KMS-11 (cell line): ENCODE data around the gene MRPL21.

ENCODE experiments used
- H2AFZ ChIP-seq: fragments of 200-600 bp; sonication (generic); 2 replicates; pipeline ENCODE4 v1.6.1; 2016; ENCODE audit warnings: antibody characterized with exemption, mixed run types, low read depth
- H3K27ac ChIP-seq: fragments of 200-600 bp; sonication (generic); 2 replicates; pipeline ENCODE4 v1.6.1; 2016; ENCODE audit warnings: mild to moderate bottlenecking, mixed run types
- H3K27me3 ChIP-seq: fragments of 200-600 bp; sonication (generic); 2 replicates; pipeline ENCODE4 v1.6.1; 2017; ENCODE audit warnings: mild to moderate bottlenecking, low read depth, mixed run types, moderate library complexity; ENCODE audit not compliant: insufficient read depth
- H3K36me3 ChIP-seq: fragments of 200-600 bp; sonication (generic); 2 replicates; pipeline ENCODE4 v1.6.1; 2017; ENCODE audit warnings: mild to moderate bottlenecking, mixed run types; ENCODE audit not compliant: insufficient read depth
- H3K4me1 ChIP-seq: fragments of 200-600 bp; sonication (generic); 2 replicates; pipeline ENCODE4 v1.6.1; 2016; ENCODE audit warnings: mild to moderate bottlenecking, low read depth, mixed run types; ENCODE audit not compliant: poor library complexity, severe bottlenecking
- H3K4me2 ChIP-seq: fragments of 200-600 bp; sonication (generic); 2 replicates; pipeline ENCODE4 v1.7.0; 2016; ENCODE audit warnings: mild to moderate bottlenecking, mixed run types
- H3K4me3 ChIP-seq: fragments of 200-600 bp; sonication (generic); IDR thresholded peaks from 2 replicates; pipeline ENCODE4 v1.6.1; 2017; ENCODE audit warnings: low read depth, low read length, mixed read lengths; ENCODE audit not compliant: insufficient read depth
- H3K79me2 ChIP-seq: fragments of 200-600 bp; sonication (generic); 2 replicates; pipeline ENCODE4 v1.6.1; 2016; ENCODE audit warnings: low read depth, mixed run types; ENCODE audit not compliant: insufficient read depth
- H3K9ac ChIP-seq: fragments of 200-600 bp; sonication (generic); 2 replicates; pipeline ENCODE4 v1.6.1; 2016; ENCODE audit warnings: mild to moderate bottlenecking, mixed run types
- H4K20me1 ChIP-seq: fragments of 200-600 bp; sonication (generic); 2 replicates; pipeline ENCODE4 v1.6.1; 2016; ENCODE audit warnings: mild to moderate bottlenecking, mixed run types; ENCODE audit not compliant: insufficient read depth
- TF ChIP-seq, protein P1 (sequence below): fragments of 200-600 bp; sonication (generic); conservative IDR thresholded peaks from 2 replicates; pipeline ENCODE4 v1.6.1; 2017; ENCODE audit warnings: low read depth, mild to moderate bottlenecking, antibody characterized with exemption, low read length, moderate library complexity, mixed read lengths

MRPL21 gene

DNA sequence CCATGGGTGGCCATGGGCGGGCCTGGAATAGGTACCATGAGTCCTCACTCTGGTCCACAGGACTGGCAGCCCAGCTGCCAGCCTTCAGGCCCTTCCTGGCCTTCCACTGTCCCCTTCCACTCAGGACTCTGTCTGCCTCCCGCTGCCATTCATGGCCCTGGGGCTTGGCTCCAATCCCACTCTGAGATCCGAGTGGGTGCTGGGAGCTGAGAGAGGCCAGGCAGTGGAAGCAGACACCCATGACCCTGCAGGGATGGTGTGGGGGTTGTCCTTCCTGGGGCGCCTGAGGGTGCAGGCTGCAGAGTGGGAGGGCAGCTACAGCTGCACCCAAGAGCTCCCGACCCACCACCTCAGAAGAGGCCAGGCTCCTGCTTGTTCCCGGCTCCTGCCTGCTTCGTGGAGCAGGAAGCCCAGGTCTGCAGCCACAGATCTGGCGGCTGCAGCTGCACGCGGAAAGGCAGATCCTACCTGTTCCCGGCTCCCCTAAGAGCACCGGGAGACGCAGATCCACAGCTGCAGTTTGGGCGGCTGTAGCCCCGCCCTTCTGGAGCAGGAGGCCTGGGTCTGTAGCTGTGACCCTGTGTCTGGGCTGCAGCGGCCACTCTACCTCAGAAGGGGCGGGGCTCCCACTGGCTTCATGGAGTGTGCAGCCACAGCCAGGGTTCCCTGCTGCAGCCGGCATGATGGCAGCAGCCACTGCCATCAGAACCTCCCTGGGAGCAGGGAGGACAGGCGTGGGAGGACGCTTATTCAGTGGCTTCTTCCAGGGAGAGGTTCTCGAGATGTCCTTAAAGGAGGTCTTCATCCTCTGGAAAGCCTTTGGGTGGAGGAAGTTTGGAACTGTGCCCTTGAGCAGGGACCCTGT lies 27.6 kb upstream of the MRPL21 start:
- H3K79me2 ChIP-seq: no peaks in the 10 kb centered on the region
- H3K4me1 ChIP-seq: no peaks in the 10 kb centered on the region
- no peak overlapping the region for H3K4me3 ChIP-seq
- no peak overlapping the region for H3K9ac ChIP-seq
- no peaks in the 10 kb centered on the region for H3K27me3 ChIP-seq
- no peak overlapping the region for H2AFZ ChIP-seq
- H3K27ac ChIP-seq: no peak overlapping the region
- no peaks in the 10 kb centered on the region for H4K20me1 ChIP-seq
- H3K4me2 ChIP-seq: no peak overlapping the region
- TF ChIP-seq, protein P1, sequence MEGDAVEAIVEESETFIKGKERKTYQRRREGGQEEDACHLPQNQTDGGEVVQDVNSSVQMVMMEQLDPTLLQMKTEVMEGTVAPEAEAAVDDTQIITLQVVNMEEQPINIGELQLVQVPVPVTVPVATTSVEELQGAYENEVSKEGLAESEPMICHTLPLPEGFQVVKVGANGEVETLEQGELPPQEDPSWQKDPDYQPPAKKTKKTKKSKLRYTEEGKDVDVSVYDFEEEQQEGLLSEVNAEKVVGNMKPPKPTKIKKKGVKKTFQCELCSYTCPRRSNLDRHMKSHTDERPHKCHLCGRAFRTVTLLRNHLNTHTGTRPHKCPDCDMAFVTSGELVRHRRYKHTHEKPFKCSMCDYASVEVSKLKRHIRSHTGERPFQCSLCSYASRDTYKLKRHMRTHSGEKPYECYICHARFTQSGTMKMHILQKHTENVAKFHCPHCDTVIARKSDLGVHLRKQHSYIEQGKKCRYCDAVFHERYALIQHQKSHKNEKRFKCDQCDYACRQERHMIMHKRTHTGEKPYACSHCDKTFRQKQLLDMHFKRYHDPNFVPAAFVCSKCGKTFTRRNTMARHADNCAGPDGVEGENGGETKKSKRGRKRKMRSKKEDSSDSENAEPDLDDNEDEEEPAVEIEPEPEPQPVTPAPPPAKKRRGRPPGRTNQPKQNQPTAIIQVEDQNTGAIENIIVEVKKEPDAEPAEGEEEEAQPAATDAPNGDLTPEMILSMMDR: no peak
- no peaks in the 10 kb centered on the region; the same call in 1 of the 2 replicates for H3K36me3 ChIP-seq

DNA sequence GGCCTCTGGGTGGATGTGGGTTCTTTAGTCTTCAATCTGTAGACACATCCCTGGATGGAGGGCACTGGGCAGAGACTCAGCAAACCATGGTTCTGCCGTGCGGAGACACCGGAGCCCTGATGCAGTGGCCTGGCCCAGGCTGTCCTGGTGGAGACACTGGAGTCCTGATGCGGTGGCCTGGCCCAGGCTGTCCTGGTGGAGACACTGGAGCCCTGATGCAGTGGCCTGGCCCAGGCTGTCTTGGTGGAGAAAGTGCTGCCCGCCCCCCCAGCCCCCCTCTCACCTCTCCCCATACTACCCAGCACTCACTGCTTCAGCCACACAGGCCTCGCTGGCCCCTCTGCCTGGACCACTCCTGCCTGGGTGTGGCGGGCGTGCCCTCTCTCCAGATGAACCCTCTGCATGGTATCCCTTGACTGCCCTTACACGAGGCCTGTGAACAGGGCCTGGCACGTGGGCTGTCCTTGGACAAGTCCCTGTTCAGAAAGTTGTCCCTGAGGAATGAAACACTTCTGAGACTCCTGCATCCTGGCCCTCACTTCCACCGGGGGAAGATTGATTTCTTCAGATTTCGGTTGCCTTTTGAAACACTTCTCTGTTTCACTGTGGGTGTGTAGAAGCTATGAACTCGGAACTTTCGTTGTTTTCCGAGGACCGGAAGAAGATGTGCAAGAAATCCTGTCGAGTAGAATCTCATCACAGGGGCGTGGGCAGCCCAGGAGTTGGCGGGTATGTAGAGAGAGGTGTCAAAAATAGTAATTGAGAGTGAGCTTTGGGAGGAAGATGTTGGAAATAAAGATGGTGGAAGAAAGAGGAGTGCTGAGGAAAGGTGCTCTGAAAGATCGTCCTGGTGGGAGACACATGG lies 26.3 kb upstream of the MRPL21 start:
- Histone ChIP-seq H3K4me2 (no peak overlapping the region), H4K20me1 (no peaks in the 10 kb centered on the region), H3K27ac (no peak overlapping the region), H3K4me3 (no peak overlapping the region), H3K36me3 (no peaks in the 10 kb centered on the region; the same call in 1 of the 2 replicates), H3K4me1 (no peaks in the 10 kb centered on the region), H3K79me2 (no peaks in the 10 kb centered on the region), H2AFZ (no peak overlapping the region), H3K9ac (no peak overlapping the region), H3K27me3 (no peaks in the 10 kb centered on the region)
- TF ChIP-seq, protein P1: no peak

DNA sequence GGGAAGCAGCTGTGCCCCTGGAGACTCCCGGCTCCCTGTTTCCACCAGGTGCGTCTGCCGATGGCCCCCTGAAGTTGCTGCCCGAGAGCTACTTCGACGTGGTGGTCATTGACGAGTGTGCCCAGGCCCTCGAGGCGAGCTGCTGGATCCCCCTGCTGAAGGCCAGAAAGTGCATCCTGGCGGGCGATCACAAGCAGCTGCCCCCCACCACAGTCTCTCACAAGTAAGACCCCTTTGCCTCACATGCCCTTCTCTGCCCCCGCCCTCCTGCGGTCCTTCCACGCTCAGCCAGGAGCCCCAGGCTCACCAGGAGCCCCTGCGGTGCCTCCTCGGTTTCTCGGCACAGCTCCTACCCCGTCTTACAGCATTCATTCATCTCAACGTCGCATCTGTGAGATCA lies 25.5 kb upstream of the MRPL21 start:
- H2AFZ ChIP-seq: no peak overlapping the region
- no peak overlapping the region for H3K4me2 ChIP-seq
- no peaks in the 10 kb centered on the region for H4K20me1 ChIP-seq
- H3K36me3 ChIP-seq: no peaks in the 10 kb centered on the region; the same call in 1 of the 2 replicates
- no peak overlapping the region for H3K9ac ChIP-seq
- no peaks in the 10 kb centered on the region for H3K4me1 ChIP-seq
- H3K27ac ChIP-seq: no peak overlapping the region
- no peaks in the 10 kb centered on the region for H3K79me2 ChIP-seq
- TF ChIP-seq, protein P1: no peak
- no peaks in the 10 kb centered on the region for H3K27me3 ChIP-seq
- H3K4me3 ChIP-seq: no peak overlapping the region

DNA sequence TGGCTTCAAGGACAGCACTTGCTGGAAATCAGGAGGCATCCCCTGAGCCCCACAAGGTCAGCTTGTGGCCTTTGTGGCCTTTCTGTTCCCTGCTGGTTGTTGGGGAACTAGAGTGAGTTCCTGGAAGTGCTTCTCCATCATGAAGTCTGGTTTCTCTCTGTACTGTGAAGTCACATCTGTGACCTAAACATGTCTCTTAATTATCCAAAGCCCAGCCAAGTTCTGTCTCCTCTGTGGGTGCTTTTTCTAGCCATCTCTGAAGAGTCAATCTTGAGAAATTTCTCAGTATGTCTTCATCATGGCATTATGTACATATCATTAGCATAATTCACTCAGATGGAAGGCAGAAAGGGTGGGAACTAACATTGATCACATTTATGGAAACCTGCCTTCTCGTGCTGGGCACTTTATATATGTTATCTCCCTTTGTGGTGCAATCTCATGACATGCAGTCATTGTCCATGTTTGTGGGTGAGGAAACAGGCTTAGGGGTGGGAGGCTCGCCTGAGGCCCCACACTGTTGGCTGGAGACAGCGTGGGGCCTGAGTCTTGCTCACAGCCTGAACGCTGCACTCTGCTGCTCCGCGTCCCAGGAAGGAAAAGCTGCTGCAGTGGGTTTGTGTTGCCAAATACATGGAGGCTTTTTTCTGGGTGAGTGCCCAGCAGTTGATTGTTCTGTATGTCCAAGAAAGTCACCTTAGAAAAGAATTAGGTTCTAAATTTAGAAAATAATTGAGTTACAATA lies 24.7 kb upstream of the MRPL21 start:
- H3K4me2 ChIP-seq: no peak overlapping the region
- H3K27ac ChIP-seq: no peak overlapping the region
- no peak overlapping the region for H3K9ac ChIP-seq
- H4K20me1 ChIP-seq: no peaks in the 10 kb centered on the region
- H2AFZ ChIP-seq: no peak overlapping the region
- no peak overlapping the region for H3K4me3 ChIP-seq
- no peaks in the 10 kb centered on the region for H3K4me1 ChIP-seq
- H3K36me3 ChIP-seq: no peaks in the 10 kb centered on the region; the same call in 1 of the 2 replicates
- H3K27me3 ChIP-seq: no peaks in the 10 kb centered on the region
- no peaks in the 10 kb centered on the region for H3K79me2 ChIP-seq
- TF ChIP-seq, protein P1: no peak
